Endodermal cell (in vitro differentiated cells): ENCODE data around the gene GRM6. TPM values are rescaled to one million over a fixed set of nuclear protein-coding genes. Genes with fewer than 3 reads are reported as not detected.

Source experiments
- DNase-seq: peaks from one replicate; pipeline ENCODE4 v3.0.0-alpha.2; 2017
- H3K27ac ChIP-seq: 2 replicates; pipeline ENCODE4 v1.5.1; 2013; ENCODE audit warnings: mild to moderate bottlenecking, low read depth, low read length, moderate library complexity
- H3K27me3 ChIP-seq: 2 replicates; pipeline ENCODE4 v1.6.1; 2013; ENCODE audit warnings: mild to moderate bottlenecking, low read length, moderate library complexity; ENCODE audit not compliant: insufficient read depth, control insufficient read depth, poor library complexity, severe bottlenecking
- H3K36me3 ChIP-seq: 2 replicates; pipeline ENCODE4 v1.7.0; 2013; ENCODE audit warnings: mild to moderate bottlenecking, low read length, moderate library complexity; ENCODE audit not compliant: control insufficient read depth, insufficient read depth
- H3K4me1 ChIP-seq: one replicate; pipeline ENCODE4 v1.7.0; 2013; ENCODE audit warnings: low read length; ENCODE audit not compliant: control insufficient read depth, insufficient read depth
- H3K4me3 ChIP-seq: 2 replicates; pipeline ENCODE4 v1.5.1; 2013; ENCODE audit warnings: mild to moderate bottlenecking, low read length, moderate library complexity
- H3K9ac ChIP-seq: 2 replicates; pipeline ENCODE4 v1.6.1; 2013; ENCODE audit warnings: mild to moderate bottlenecking, low read length, moderate library complexity; ENCODE audit not compliant: poor library complexity, severe bottlenecking; ENCODE audit errors: extremely low read depth
- H3K9me3 ChIP-seq: 2 replicates; pipeline ENCODE4 v1.6.1; 2013; ENCODE audit warnings: mild to moderate bottlenecking, low read length, moderate library complexity; ENCODE audit not compliant: control insufficient read depth
- H3K27ac Mint-ChIP-seq: 2 replicates; pipeline ENCODE4 v1.8.0; 2020; ENCODE audit warnings: mixed read lengths
- H3K27me3 Mint-ChIP-seq: 2 replicates; pipeline ENCODE4 v1.8.0; 2021; ENCODE audit warnings: mild to moderate bottlenecking, mixed read lengths; ENCODE audit not compliant: insufficient read depth
- H3K36me3 Mint-ChIP-seq: 2 replicates; pipeline ENCODE4 v1.8.0; 2020; ENCODE audit warnings: low read depth, mixed read lengths
- H3K4me1 Mint-ChIP-seq: 2 replicates; pipeline ENCODE4 v1.8.0; 2020; ENCODE audit warnings: mixed read lengths
- H3K4me3 Mint-ChIP-seq: 2 replicates; pipeline ENCODE4 v1.8.0; 2020; ENCODE audit warnings: mild to moderate bottlenecking, moderate library complexity, mixed read lengths
- H3K9me3 Mint-ChIP-seq: 2 replicates; pipeline ENCODE4 v1.8.0; 2020; ENCODE audit warnings: mild to moderate bottlenecking, mixed read lengths
- CTCF ChIP-seq: fragments of 200-600 bp; sonication (generic); conservative IDR thresholded peaks from 2 replicates; pipeline ENCODE4 v1.5.0; 2021; ENCODE audit warnings: antibody characterized with exemption, mild to moderate bottlenecking
- WGBS, 2 experiments: methylation state at CpG; one replicate each; pipeline versions ENCODE4 v1.1.5 to v1.1.7; 2013; ENCODE audit warnings: missing lambda C conversion rate in 2 of 2, mixed read lengths in 1 of 2; ENCODE audit not compliant: insufficient coverage in 1 of 2, insufficient read length in 1 of 2; 5-methylcytosine and 5-hydroxymethylcytosine counted together
- total RNA-seq, 2 donors: library from RNA; stranded (reverse); fragmentation: NEBNext Ultra II Directional in 1 of 2; extraction: Animal tissue kit (Norgen Biotek cat#: 25700) in 1 of 2; gene quantifications; 2 replicates in 1 of 2; 3 replicates in 1 of 2; pipeline ENCODE4 v1.2.1, GENCODE V29; 2021

GRM6 gene
- total RNA-seq, 2 donors from 2014 or later: not detected

- Mint-ChIP-seq H3K36me3 (no peaks in the 10 kb centered on the region), H3K27me3 (no peaks in the 10 kb centered on the region), H3K27ac (no peak within 1 kb of the TSS), H3K9me3 (peaks cover 99% of the 10 kb centered on the region), H3K4me1 (no peaks in the 10 kb centered on the region), H3K4me3 (no peak within 1 kb of the TSS)
- Histone ChIP-seq H3K36me3 (no peaks in the 10 kb centered on the region), H3K4me1 (no peaks in the 10 kb centered on the region), H3K4me3 (peak within 1 kb of the TSS; percentile 68), H3K27ac (no peak within 1 kb of the TSS), H3K9me3 (peaks cover 79% of the 10 kb centered on the region), H3K27me3 (no peaks in the 10 kb centered on the region), H3K9ac (no peak within 1 kb of the TSS)
- no peak for TF ChIP-seq CTCF
- no peak for DNase-seq
- 55 to 60% methylated on average over 27 to 69 of the region's 69 CpGs for WGBS, 2 experiments
These were observed 54.4 kb downstream of the GRM6 start, which contains the start of gene ZNF454 for GRCh38 chr5:178940569-178941360. Gene ZNF454 (plus strand): TSS chr5:178941198. CDS start chr5:178942792, 1,594 bp downstream.

- no peaks in the 10 kb centered on the region for H3K27me3 ChIP-seq
- H3K36me3 Mint-ChIP-seq: peaks cover 42% of the 10 kb centered on the region
- H3K27me3 Mint-ChIP-seq: peaks cover 5% of the 10 kb centered on the region
- no peak for TF ChIP-seq CTCF
- H3K9me3 ChIP-seq: peaks cover 97% of the 10 kb centered on the region
- H3K4me1 ChIP-seq: no peaks in the 10 kb centered on the region
- H3K27ac ChIP-seq: no peak overlapping the region
- H3K9me3 Mint-ChIP-seq: peaks cover 95% of the 10 kb centered on the region
- H3K9ac ChIP-seq: no peak overlapping the region
- WGBS, 2 experiments: 85 to 90% methylated on average over 5 to 11 of the region's 11 CpGs
- H3K4me3 ChIP-seq: peak overlapping the region; percentile 67
- DNase-seq: no peak
- H3K4me3 Mint-ChIP-seq: no peak overlapping the region
- H3K36me3 ChIP-seq: no peaks in the 10 kb centered on the region
- no peaks in the 10 kb centered on the region for H3K4me1 Mint-ChIP-seq
- no peak overlapping the region for H3K27ac Mint-ChIP-seq
These were observed 63.0 kb downstream of the GRM6 start for GRCh38 chr5:178931846-178932760.

Other genes starting within 250 kb of the GRM6 start
- gene ZNF354B, start 135.4 kb downstream of the GRM6 start, total RNA-seq: 10 to 100 TPM; 24.3 to 26.0 TPM
- 1 to 10 TPM; 1.8 to 3.3 TPM for gene ZFP2, start 99.4 kb downstream of the GRM6 start, total RNA-seq
- under 1 TPM in 1 of 2 donors, not detected in 1; 0.86 TPM for gene ZNF454, start 54.1 kb downstream of the GRM6 start, total RNA-seq
- 1 to 10 TPM; 5.8 to 6.6 TPM for gene ZNF879, start 28.5 kb upstream of the GRM6 start, total RNA-seq
- gene ZNF354C, start 65.1 kb upstream of the GRM6 start, total RNA-seq: 1 to 10 TPM; 3.4 to 4.8 TPM